ENCODE data around the gene FAAP100.

DNA sequence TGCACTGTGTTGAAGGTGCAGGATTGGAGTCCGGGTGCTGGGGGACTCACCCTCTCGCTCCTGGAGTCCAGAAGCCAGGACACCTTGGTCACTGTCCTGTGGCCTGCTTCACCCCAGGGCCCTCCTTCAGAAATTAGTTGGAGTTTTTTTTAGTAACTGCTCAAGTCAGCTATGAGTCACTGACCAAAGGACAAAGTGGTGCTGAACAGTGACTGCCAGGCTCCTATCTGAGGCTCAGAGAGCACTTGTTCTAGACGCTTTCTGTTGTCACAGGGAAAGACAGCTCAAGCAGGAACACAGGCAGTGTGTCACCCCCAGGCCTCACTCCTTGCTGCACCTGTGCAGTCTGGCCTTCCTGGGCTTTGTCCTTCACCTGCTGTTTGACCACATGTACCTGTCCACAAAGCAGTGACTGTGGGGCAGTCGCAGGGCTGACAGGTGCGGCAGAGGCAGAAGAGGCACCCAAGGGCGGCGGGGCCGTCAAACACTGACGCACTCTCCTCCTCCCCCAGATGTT, 4.1 kb upstream of the FAAP100 start:
- no peak for TF ChIP-seq CTCF (IDR thresholded peaks at IDR 0.05; ENCODE audit: insufficient read depth, low read length)
- no peak for TF ChIP-seq GABPA (IDR thresholded peaks at IDR 0.05; ENCODE audit: low read depth)
- no peak for TF ChIP-seq POLR2AphosphoS5 (IDR thresholded peaks at IDR 0.05; ENCODE audit: low read depth)
- TF ChIP-seq SPI1 (IDR thresholded peaks at IDR 0.05; ENCODE audit: borderline replicate concordance, low read depth): no peak

Measured in HL-60 (cell line).